ENCODE results near the gene MAPK12.
A peak's percentile ranks its signal among the peaks of the same experiment; 100 is the strongest.

MAPK12 gene

DNA sequence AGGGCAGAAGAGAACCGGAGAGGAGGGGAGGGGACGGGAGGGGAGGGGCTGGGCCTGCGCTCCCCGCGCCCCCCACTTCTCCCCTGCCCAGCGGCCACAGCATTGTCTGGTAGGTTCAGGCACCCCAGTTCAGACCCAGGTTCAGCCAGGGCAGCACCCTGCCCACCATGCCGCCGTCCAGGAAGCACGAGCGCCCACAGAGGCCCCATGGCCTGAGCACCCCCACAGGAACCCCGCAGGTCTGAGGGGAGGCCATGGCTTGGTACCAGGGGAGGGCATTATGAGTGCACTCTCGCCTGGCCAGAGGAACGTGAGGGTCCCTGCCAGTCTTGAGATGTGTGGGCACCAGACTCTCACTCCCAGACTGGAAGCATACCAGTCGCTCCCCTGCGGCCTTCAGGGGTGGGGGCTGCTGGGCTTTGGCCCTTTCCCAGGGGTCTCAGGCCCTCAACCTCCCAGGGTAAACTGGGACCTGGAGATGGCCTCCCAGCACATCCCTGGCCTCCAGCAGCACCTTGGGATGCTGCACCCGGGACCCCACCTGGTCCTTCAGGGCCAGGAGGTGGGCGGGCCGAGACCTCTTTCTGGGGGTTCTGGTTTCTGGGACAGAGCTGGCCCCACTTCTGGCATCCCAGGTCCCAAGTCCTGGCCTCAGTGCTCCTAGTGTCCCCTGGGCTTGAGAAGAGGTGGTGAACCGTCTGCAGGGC is 46.6 kb upstream of the MAPK12 start:
- Histone ChIP-seq H3F3A (ENCODE audit: low read depth) (0 out of 2 replicates have a peak, but pooled peaks cover 5% of the 10 kb centered on the region), H3K4me2 (ENCODE audit: low read depth, low read length, poor library complexity, severe bottlenecking) (peak overlapping the region; percentile 67), H3K4me3 (ENCODE audit: low read length, poor library complexity, severe bottlenecking) (peak overlapping the region; percentile 31), H3K9me2 (replicated peaks; ENCODE audit: low read depth, low read length) (no peaks in the 10 kb centered on the region), H3K4me1 (ENCODE audit: insufficient read depth, low read length, poor library complexity, severe bottlenecking) (peaks cover 69% of the 10 kb centered on the region), H3K9me3 (ENCODE audit: insufficient read depth, low read depth, low read length) (no peaks in the 10 kb centered on the region), H3K79me2 (ENCODE audit: insufficient read depth, low read length) (peaks cover 36% of the 10 kb centered on the region), H4K20me1 (ENCODE audit: insufficient read depth, low read length, poor library complexity, severe bottlenecking) (peaks cover 10% of the 10 kb centered on the region), H3K9ac (ENCODE audit: low read depth, low read length, poor library complexity, severe bottlenecking) (peak overlapping the region; percentile 34), H3K36me3 (ENCODE audit: insufficient read depth, low read length) (no peaks in the 10 kb centered on the region), H2AFZ (ENCODE audit: low read length) (no peak overlapping the region), H3K27me3 (ENCODE audit: insufficient read depth, low read length, poor library complexity, severe bottlenecking) (no peaks in the 10 kb centered on the region)
- TF ChIP-seq CTCF (conservative IDR thresholded peaks at IDR 0.05; ENCODE audit: low read length) (no peak), EZH2phosphoT487 (IDR thresholded peaks at IDR 0.05; ENCODE audit: borderline replicate concordance) (no peak)

DNA sequence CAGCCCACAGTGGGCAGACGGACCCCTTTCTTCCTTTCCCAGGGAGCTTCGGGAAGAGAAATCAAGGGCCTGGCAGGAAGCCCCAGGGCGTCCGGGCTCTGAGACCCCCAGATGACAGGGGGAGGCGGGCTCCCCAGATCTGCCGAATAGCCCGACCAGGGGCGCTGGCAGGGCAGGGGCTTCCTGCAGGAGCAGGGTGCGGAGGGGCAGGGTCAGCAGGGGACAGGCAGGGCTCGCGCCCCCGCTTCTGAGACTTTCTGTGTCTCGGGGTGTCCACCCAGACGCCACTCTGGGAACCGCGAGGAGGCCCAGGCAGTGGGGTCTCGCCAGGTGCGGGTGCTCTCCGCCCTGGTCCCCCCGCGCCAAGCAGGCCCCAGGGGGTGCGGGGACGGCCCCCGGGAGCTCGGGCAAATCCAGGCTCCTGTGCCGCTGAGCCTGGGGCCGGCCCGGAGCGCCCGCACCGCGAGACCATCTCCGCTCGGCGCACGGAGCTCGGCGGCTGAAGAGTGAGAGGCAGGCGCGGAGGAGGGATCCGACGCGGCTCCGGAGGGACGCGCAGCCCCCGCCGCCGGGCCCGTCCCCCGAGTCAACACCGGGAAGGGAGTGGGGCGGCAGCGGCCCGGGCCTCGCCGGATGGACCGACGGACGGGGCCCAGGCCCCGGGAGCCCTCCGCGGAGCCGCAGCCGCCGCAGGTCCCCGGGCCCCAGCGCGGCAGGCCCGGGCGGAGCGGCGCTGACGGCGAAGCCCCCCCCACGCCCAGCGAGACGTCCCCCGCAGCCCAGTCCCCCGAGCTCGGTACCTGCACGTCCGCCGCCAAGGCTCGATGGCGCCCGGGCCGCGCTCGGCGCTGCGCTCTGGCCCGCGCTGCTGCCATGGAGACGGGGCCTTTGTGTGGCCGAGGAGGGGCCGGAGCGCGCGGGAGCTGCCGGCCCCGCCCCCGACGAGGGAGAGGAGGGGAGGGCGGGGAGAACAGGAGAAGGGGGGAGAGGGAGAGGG is 45.6 kb upstream of the MAPK12 start, which contains the start of gene PLXNB2:
Gene PLXNB2 (minus strand): TSS at position 894 of the 997 bp plus-strand sequence. CDS start 17,062 bp downstream, outside the sequence.
- Histone ChIP-seq H3K4me1 (ENCODE audit: insufficient read depth, low read length, poor library complexity, severe bottlenecking) (peaks cover 75% of the 10 kb centered on the region), H3K36me3 (ENCODE audit: insufficient read depth, low read length) (no peaks in the 10 kb centered on the region), H3F3A (ENCODE audit: low read depth) (0 out of 2 replicates have a peak, but pooled peaks cover 5% of the 10 kb centered on the region), H3K79me2 (ENCODE audit: insufficient read depth, low read length) (peaks cover 37% of the 10 kb centered on the region), H4K20me1 (ENCODE audit: insufficient read depth, low read length, poor library complexity, severe bottlenecking) (peaks cover 10% of the 10 kb centered on the region), H3K9me3 (ENCODE audit: insufficient read depth, low read depth, low read length) (no peaks in the 10 kb centered on the region), H3K27me3 (ENCODE audit: insufficient read depth, low read length, poor library complexity, severe bottlenecking) (no peaks in the 10 kb centered on the region), H3K9me2 (replicated peaks; ENCODE audit: low read depth, low read length) (no peaks in the 10 kb centered on the region), H3K4me2 (ENCODE audit: low read depth, low read length, poor library complexity, severe bottlenecking) (peak within 1 kb of the TSS; percentile 86), H2AFZ (ENCODE audit: low read length) (0 out of 2 replicates have a peak within 1 kb of the TSS, but pooled peaks have one; percentile 12), H3K4me3 (ENCODE audit: low read length, poor library complexity, severe bottlenecking) (peak within 1 kb of the TSS; percentile 76), H3K9ac (ENCODE audit: low read depth, low read length, poor library complexity, severe bottlenecking) (peak within 1 kb of the TSS; percentile 80)
- TF ChIP-seq CTCF (conservative IDR thresholded peaks at IDR 0.05; ENCODE audit: low read length) (no peak), EZH2phosphoT487 (IDR thresholded peaks at IDR 0.05; ENCODE audit: borderline replicate concordance) (no peak)

DNA sequence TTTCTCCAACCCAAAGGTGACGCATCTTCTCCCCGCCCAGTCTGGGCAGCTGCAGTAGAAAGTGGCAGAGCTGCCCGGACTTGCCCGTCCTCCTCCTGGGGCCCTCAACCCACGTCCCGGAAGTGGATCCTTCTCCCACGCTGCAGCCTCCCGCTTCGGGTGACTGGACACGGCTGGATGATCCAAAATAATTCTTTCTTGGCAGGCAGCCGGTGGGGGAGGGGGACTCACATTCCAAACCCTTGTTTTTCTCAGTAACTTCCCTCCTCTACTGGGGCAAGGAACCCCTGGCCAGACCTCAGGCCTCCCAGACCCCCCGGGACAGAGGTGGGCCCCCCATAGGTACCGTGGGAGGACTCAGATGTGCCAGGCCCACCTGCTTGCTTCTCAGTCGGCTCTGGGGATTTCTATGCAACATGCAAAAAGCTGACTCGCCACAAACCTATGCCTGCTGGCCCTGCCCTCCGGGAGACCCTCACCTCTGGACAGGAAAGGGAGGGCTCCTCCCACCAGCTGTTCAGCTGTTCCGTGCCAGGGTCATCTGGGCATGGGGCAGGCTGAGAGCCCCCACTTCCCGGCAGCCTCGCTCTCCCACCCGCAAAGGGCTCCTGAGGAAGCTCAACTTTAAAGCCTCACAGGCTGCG is 44.6 kb upstream of the MAPK12 start:
- Histone ChIP-seq H2AFZ (ENCODE audit: low read length) (no peak overlapping the region), H3K27me3 (ENCODE audit: insufficient read depth, low read length, poor library complexity, severe bottlenecking) (no peaks in the 10 kb centered on the region), H3F3A (ENCODE audit: low read depth) (0 out of 2 replicates have a peak, but pooled peaks cover 5% of the 10 kb centered on the region), H3K9me3 (ENCODE audit: insufficient read depth, low read depth, low read length) (no peaks in the 10 kb centered on the region), H4K20me1 (ENCODE audit: insufficient read depth, low read length, poor library complexity, severe bottlenecking) (peaks cover 10% of the 10 kb centered on the region), H3K9ac (ENCODE audit: low read depth, low read length, poor library complexity, severe bottlenecking) (peak overlapping the region; percentile 80), H3K36me3 (ENCODE audit: insufficient read depth, low read length) (no peaks in the 10 kb centered on the region), H3K4me2 (ENCODE audit: low read depth, low read length, poor library complexity, severe bottlenecking) (peak overlapping the region; percentile 86), H3K9me2 (replicated peaks; ENCODE audit: low read depth, low read length) (no peaks in the 10 kb centered on the region), H3K79me2 (ENCODE audit: insufficient read depth, low read length) (peaks cover 45% of the 10 kb centered on the region), H3K4me1 (ENCODE audit: insufficient read depth, low read length, poor library complexity, severe bottlenecking) (peaks cover 79% of the 10 kb centered on the region), H3K4me3 (ENCODE audit: low read length, poor library complexity, severe bottlenecking) (peak overlapping the region; percentile 76)
- no peak for TF ChIP-seq CTCF (conservative IDR thresholded peaks at IDR 0.05; ENCODE audit: low read length)
- no peak for TF ChIP-seq EZH2phosphoT487 (IDR thresholded peaks at IDR 0.05; ENCODE audit: borderline replicate concordance)
